Prostate gland (tissue), 2 donors: ENCODE data around the gene ECSCR.

Experiments
- POLR2A ChIP-seq: fragments of 450-650 bp; IDR thresholded peaks from one replicate; pipeline ENCODE4 v1.6.1; 2016; ENCODE audit warnings: antibody characterized with exemption, mild to moderate bottlenecking
- POLR2AphosphoS5 ChIP-seq: sonication (generic); formaldehyde crosslinking; IDR thresholded peaks from one replicate; pipeline ENCODE4 v1.6.1; 2017; ENCODE audit warnings: antibody characterized with exemption
- TF ChIP-seq, protein P1 (sequence below), 4 experiments: fragments of 200-600 bp in 2 of 4; fragments of 450-650 bp in 2 of 4; sonication (generic) in 2 of 4; IDR thresholded peaks; 1 replicate in 3 of 4; 2 replicates in 1 of 4; pipeline ENCODE4 v1.5.1; 2016 to 2019; ENCODE audit warnings: antibody characterized with exemption in 4 of 4, mild to moderate bottlenecking in 2 of 4, moderate library complexity in 2 of 4

DNA sequence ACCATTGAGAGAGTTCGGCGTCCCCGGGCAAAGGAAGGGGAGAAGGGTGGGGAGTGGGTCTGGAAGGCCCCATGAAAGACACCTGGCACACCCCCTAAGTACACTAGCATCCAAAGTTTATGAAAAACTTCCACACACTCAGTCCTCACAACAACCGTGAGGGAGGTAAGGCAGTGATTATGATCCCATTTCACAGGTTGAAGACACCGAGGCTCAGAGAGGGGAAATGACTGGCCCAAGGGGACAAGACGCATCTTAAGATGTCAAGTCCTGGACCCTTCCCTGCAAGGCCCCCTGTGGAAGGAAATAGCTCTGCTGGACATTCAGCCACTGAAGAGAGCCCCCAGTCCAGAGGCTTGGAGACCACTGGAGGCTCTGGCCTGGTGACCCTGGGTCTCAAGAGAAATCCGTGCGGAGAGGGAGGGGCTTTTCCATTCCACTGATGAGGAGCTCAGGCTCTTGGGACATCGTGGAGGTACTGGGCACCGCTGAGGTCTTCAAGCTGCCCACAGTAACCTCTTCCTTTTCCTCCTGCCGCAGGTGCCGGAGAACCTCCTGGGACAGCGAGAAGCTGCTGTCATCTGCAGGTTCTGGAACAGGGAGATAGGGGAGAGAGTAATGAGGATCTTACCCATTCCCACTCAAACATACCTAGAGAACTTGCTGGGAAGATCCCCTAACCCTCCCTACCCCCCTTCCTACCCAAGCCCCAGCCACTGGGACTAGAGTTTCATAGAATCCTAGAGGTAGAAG, 13.5 kb upstream of the ECSCR start:
- TF ChIP-seq, protein P1, sequence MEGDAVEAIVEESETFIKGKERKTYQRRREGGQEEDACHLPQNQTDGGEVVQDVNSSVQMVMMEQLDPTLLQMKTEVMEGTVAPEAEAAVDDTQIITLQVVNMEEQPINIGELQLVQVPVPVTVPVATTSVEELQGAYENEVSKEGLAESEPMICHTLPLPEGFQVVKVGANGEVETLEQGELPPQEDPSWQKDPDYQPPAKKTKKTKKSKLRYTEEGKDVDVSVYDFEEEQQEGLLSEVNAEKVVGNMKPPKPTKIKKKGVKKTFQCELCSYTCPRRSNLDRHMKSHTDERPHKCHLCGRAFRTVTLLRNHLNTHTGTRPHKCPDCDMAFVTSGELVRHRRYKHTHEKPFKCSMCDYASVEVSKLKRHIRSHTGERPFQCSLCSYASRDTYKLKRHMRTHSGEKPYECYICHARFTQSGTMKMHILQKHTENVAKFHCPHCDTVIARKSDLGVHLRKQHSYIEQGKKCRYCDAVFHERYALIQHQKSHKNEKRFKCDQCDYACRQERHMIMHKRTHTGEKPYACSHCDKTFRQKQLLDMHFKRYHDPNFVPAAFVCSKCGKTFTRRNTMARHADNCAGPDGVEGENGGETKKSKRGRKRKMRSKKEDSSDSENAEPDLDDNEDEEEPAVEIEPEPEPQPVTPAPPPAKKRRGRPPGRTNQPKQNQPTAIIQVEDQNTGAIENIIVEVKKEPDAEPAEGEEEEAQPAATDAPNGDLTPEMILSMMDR (IDR thresholded peaks at IDR 0.05), result no peak
- no peak for TF ChIP-seq POLR2A
- no peak for TF ChIP-seq POLR2AphosphoS5
